HG03066 (cell line): Measurements from ENCODE around the gene PPDPF.

Source experiments
- ATAC-seq: cut with Tn5 transposase; IDR thresholded peaks from one replicate; pipeline ENCODE4 v1.9.1; 2021; ENCODE audit warnings: low read depth; ENCODE audit not compliant: unreplicated experiment

The PPDPF gene

DNA sequence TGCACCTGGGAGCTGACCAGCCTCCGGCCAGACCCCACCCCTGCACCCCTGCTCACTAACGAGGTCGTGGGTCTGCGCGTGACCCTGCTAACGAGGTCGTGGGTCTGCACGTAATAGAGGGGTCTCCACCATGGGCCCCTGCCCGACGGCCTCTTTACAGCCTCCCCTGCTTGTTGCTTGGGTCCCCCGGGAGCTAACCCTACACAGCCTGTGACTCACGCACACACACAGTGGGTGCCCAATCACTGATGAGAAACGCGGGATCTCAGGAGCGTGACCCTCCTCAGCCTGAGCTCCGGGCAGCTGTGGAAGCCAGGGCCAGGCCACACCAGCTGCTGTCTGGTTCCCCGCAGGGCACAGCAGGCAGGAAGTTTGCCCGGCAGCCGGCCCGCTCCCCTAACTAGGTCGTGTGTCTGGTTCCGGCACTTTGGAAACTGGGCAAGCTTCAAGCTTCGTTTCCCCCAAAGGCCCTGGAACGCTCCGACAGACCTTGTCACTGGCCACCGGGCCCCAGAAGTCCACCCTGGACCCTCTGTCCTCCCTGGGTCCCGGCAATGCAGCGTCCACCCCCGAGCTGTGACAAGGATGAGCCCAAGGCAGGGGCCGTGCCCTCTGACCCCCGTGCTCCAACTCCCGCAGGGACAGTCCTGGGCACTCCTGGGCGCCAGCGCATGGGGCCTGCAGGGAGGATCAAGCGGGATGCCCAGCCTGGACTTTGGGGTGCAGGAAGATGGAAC, 15.8 kb downstream of the PPDPF start:
- no peak for ATAC-seq

DNA sequence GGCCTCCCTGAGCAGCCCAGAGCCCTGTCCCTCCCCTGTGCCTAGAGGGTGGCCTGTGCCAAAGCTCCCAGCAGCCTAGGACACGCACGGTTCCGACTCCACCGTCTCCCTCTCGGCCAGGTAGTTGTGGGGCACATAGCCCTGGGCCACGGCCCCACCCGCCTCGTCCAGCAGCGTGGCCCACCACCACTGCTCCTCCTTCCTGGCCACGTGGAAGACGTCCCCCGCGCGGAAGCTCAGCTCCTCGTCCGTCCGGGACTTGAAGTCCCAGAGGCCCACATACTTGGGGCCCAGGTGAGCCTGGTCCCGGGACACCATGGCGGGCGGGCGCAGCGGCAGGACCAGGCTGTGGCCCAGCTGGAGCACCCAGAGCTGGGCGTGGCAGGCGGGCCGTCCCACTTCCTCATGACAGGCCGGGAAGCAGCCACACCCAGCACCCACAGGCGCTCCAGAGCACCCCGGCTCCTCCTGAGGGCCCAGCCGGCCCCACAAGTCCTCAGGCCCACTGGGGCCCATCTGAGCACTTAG, 16.5 kb downstream of the PPDPF start, which contains the start of gene PTK6:
Gene PTK6 (minus strand): TSS at position 380 of the 528 bp plus-strand sequence. CDS start 62 bp downstream, at position 318.
- no peak for ATAC-seq

DNA sequence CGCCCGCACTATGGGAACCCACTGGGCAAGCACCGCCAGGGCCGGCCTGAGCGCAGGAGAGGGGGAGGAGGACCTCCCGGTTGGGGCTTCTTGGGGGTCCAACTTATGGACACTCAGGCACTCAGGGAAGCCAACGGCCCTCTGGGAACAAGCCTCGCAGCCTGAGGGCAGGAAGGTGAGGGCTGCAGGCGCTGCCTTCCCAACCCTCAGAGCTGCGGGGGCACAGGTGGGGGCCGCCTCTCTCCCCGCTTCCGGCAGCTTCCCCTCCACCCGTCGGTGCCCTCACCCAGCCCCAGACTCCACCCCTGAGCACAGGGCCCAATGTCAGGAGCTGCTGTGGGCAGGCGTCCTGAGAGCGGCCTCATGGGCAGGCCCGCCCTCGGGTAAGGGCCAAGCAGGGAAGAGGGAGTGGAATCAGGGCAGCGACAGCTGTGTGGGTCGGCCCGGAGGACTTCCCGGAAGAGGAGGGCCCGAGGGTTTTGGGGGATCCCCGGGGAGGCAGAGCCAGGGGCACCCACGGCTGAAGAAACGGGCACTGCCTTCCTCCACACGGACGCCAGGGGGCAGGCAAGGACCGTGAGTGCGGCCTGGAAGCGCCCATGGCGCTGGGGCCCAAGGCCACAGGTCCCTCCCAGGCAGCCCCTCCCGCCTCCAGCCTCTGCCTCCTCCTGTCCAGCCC, 17.1 kb downstream of the PPDPF start:
- peak; percentile 88 for ATAC-seq

DNA sequence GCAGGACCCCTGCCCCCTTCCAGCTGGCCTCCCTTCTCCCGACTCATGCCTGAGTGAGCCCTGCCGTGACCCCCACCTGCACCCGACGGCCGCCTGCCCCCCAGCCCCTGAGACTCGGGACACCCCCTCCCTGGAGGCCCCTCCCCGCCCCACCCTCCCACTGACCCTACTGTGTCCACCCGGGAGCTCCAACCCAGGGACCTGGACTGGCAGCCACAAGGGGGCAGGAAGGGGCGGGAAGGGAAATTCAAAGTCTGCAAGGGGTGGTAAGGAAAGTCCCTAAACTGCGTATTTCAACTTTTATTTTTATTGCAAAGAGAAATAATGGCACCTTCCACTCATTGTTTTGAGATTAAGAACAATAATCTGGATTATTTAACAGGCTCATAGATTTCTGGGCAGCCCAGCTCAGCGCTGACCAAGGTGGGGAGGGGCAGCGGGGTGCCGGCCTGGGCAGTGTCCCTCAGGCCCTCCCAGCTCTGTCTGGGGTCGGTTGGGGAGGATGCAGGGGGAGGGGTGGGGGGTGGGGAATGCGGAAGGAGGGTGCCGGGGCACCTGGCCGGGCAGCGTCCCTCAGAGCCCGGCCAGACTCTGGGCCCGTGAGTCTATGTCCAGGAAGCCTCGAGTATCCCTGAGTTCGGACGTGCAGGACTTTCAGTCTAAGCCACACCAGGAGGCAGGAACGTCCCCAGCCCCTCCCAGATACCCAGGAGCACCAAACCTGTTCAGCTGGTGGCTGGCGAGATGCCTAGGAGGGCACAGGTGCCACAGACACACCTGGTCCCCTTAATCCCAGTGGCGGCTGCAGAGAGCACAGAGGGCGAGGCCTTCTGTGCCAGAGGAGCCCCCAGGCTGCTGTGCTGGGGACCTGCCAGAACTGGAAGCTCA, 17.9 kb downstream of the PPDPF start:
- ATAC-seq, result no peak

DNA sequence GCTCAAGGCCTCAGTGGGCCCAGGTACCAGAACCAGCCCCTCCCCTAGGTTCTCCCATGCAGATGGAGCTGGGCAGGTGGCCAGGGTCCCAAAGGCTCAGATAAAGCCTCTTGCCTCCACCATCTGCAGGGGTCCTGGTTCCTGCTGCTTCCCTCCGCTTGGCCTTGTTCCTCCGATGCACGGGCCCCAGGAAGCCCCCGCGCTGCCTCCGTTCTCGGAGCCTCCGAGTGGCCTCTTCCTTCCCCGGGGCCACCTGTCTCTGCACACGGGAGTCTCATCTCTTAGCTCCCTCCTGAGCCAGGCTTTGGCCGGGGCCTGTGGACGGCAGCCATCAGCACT, 18.5 kb downstream of the PPDPF start:
- ATAC-seq, result no peak

DNA sequence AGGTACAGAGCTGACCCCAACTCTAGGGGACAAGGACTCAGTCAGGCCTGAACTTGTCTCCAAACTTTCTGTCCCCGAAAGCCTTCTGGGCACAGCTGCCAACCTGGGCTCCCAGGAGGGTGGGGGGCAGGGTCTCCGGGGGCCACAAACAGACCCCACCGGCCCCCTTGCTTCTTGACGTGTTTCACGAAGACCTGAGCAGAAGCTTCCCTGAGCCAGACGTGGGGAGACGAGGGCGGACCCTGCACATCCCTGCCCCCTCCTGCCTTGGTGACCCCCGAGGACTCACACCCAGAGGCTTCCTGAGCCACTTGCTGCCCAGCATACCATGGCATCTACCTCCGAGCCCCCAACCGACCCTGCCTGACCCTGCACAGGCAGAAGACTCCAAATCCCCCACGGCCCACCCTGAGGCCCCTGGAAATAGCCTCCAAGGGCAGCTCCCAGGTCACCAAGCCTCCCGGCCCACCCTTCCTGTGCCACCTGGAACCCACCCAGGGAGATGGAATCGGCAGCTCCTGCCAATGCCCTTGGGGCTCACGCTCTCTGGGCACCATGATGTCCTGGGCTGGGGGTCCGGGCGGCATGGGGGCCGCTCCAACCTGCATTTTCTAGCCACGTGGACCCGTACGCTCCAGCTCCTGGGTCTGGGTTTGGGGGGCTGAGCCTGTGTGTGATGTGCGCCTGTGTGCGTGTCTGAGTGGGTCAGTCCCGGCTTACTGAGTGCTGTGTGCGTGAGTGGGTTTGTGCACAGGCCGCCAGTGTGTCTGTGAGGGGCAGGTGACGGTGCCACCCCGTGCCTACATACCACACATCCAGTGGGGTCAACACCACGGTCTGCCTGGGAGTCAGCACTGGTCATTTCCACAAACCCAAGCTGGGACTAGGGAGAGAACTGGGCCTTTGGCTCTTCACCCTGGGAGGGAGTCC, 19.1 kb downstream of the PPDPF start:
- ATAC-seq, result no peak

DNA sequence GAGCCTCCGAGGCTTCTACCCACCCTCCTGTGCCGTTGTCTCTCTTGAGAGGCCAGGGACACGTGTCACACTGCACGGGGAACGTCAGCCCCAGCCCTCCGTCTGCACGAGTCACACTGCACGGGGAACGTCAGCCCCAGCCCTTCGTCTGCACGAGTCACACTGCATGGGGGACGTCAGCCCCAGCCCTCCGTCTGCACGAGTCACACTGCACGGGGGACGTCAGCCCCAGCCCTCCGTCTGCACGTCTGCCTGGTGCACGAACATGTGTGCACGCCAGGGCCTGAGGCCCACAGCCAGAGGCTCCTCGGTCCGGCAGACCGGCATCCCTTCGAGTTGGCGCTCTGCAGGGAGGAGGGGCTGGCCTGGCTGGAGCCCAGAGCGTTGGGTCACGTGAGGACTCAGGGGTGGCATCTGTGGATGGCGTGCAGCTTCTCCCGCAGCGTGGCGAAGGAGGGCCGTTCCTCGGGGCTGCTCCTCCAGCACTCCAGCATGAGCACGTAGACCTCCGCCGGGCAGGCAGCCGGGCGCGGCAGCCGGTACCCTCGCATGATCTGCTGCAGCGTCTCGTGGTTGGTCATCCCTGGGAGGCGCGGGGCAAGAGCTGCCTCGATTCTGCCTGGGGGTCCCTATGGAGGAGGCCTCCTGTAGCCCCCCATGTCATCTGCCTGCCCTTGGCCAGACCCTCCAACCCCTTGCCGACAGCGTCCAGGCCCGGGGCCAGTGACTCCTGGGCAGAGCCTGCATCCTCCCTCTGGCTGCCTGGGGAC, 20.0 kb downstream of the PPDPF start:
- ATAC-seq, result no peak

DNA sequence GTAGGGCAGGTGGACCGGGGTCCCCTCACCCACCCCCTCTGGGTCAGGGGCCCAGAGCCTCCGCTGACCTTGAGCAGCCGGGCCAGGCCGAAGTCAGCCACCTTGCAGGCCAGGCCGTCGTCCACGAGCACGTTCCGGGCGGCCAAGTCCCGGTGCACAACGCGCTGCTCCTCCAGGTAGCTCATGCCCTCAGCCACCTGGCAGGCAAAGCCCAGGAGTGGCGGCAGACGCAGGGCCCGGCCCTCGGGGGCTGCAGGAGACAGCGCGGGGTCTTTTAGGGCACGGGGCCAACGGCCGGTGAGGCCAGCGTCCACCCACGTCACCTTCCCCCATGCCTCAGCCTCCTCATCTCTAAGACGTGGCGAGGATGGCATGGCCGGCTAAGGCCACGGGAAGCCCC, 20.8 kb downstream of the PPDPF start:
- ATAC-seq, result no peak

DNA sequence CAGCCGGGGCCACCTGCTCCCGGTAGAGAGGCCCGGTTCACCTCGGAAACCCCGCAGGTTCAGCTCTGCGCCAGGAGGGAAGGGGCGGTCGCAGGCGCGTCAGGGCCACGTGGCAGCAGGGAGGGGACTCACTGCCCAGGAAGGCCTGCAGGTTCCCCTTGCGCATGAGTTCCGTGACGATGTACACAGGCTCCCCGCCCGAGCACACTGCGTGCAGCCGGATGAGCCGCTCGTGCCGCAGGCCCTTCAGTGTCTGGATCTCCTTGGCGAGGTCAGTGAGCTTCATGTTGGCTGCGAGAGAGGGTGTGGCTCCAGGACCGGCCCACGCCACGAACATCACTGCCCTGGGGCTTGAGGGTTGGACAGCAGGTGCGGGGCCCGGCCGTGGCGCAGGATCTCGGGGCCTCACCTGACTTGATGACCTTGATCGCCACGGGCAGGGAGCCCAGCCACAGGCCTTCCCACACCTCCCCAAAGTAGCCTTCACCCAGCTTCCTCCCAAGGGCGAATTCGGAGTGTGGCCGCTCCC, 21.5 kb downstream of the PPDPF start:
- ATAC-seq, result no peak

DNA sequence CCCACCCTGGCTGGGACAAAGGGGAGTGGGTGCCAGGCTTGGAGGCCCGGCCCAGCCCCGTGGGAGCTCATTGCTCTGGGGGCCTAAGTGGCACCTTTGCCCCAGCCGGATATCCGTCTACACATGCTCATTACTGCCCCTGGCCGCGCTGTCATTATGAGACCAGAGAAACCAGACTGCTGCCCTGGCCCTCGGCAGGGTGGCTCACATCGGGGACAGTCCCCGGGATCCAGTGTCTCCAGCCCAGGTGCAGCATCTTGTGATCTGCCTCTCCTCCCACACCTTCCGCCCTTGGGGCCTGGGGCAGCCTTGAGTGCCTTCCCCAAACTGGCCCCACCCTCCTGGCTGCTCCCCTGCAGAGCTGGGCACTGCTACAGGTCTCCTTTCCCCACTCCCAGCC, 22.1 kb downstream of the PPDPF start:
- ATAC-seq, result no peak

DNA sequence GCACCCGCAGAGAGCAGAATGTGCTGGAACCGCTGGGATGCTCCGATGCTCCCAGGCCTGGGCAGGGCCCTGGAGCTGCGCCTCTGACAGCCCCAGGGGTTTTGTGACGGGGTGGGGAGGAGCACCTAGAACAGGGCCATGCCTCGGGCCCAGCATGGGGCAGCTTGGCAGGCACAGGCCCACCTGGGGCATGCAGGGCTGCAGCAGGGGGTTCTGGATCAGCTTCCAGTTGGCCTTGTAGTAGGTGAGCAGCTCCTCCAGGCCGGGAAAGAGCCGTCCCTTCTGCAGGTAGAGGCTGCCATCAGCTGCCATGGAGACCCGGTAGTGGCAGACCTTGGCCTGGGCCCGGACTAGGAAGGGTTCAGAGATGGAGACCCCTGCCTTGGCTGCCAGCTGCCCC, 22.6 kb downstream of the PPDPF start:
- no peak for ATAC-seq

DNA sequence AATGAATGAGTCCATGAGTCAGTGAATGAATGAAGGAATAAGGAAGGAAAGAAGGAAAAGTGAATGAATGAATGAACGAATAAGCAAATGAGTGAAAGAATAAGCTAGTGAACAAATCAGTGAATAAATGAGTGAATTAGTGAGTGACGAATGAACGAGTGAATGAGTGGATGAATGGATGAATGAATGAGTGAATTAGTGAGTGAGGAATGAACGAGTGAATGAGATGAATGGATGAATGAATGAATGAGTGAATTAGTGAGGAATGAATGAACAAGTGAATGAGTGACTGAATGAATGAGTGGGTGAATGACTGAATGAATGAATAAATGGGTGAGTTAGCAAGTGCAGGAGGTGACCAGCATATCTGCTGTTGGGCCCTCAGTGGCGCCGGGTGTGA, 23.2 kb downstream of the PPDPF start:
- no peak for ATAC-seq

DNA sequence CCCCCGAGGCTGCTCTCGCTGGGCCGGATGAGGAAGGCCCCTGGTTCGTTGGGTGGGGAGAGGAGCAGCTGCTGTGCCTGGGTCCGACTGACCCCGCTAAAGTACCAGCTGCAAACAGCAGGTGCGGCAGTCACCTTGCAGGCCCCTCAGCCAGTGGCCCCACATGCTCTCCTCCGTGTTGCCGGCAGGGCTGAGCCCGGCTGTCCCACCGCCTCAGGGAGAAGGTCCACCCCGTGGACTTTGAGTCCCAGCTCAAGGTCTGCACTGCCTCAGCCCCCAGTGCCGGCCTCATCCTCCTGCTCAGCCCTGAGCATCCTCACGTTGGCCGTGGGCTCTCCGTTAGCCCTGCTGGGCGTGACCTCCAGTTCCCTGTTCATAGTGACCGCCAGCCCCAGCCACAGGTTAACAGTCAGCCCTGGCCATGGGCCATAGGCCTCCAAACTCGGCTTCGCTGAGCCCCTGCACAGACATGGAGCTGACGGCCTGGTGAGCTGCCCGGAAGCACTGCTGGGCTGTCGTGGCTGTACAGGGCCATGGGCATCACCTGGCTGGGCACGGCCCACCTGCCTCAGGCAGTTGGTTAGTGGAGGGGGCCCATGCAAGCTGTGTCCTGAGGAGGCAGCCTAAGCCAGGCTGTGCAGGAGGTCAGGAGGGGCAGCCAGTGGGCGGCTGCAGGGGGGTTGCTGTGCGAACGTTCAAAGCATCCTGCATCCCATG, 23.8 kb downstream of the PPDPF start:
- ATAC-seq, result no peak

DNA sequence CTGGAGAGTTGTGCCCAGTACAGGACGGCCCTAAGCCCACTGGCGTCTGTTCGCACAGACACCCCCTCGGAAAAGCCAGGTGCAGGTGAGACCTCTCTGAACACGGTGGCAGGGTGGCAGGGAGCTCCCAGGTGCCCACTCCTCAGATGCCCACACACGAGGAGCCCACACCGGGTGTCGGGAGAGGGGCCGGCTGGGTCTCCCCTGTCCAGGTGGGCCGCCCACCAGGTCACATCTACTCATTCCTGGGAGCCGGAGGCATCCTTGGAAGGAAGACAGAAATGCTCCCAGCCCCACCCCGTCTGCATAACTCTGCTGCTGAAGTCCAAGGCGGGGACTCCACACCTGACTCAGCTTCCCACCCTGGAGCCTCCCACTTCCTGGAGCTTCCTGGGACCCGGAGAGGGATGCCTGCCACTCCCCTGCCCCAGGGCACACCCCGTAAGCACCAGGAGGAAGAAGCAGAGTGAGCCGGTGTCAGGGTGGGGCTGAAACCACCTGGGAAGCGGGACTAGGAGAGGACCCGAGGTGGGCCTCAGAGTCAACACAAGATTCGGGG, 24.5 kb downstream of the PPDPF start:
- no peak for ATAC-seq

DNA sequence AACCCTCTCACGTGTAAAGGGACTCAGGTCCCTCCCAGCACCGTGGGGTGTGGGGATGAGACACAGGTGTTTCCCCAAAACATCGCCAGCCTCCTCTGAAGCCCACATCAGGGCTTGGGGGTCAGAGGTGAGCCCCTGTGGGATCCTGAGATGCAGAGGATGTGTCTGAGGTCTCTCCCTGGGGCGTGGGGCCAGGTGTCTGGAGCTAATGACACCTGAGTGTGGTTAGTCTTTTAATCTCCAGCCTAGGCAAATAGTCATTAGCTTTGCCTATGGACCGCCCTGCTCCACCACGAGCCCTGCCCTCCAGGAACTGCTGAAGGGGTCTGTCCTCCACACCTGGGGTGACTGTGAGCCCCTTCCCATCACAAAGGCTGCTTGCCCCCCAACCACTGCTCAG, 25.2 kb downstream of the PPDPF start:
- ATAC-seq, result no peak

DNA sequence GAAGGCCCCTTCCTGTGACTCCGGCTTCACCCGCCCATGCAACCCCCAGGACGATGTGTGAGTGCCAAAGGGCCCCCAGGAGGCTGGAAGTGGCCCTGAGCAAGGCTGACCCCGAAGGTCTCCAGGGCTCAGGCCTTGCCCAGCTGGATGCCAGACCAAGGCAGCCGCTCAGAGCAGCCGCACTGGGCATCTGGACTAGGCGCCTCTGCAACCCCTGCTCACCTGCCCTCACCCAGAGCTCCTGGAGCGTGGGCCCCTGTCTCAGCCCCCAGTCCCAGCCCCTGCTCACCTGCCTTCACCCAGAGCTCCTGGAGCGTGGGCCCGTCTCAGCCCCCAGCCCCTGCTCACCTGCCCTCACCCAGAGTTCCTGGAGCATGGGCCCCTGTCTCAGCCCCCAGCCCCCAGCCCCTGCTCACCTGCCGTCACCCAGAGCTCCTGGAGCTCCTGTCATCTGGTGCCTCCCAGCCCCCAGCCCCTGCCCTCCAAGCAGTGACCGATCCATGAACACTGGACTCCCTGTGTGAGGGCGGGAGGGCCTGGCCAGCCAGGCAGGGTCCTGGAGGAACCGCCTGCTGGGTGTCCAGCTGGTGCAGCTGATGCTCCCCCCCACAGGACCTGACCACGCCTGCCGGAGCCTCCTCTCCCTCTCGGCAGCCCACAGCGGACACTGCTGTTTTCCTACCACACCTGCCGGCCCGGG, 25.8 kb downstream of the PPDPF start:
- no peak for ATAC-seq

DNA sequence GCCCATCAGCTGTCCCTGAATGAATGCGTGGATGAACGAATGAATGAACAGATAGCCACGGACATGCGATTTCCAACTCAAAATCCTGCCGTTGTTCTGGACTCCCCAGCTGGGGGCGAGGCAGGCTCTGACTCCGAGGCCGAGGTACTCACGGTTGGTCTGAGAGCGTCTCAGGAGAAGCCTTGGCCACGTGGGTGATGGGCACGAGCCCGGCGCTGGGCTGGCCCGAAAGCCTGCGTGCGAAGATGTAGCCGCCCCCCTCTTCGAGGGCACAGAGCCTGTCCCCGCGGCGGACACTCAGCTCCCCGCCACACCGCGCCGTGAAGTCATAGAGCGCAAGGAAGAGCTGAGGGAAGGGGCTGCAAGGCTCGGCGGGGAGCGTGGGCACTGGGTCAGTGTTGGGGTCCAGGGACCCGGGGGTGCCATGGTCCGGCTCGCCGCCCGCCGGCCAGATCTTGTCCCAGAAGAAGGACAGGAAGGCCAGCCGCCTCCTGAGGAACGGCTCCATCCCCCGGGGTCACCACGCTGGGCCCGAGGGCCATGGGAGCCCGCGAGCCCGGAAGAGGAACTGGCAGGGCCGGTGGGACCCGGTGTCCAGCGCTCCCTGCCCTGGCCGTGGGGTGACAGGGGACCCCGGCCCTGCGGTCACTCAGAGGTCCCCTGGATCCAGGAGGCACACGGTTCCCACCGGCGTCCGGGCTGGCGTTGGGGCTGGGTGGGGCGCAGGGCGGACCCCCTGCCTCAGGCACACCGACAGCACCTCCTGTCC, 26.6 kb downstream of the PPDPF start:
- ATAC-seq, result no peak
